Thyroid gland (tissue), 4 donors: ENCODE data around the gene IL3RA.

ENCODE experiments used
- POLR2A ChIP-seq, 2 donors: fragments of 450-650 bp; IDR thresholded peaks; one replicate each; pipeline ENCODE4 v1.6.1; 2017; ENCODE audit warnings: antibody characterized with exemption in 2 of 2, mild to moderate bottlenecking in 2 of 2, moderate library complexity in 1 of 2
- TF ChIP-seq, protein P1 (sequence below), 6 experiments: fragments of 200-600 bp in 3 of 6; fragments of 450-650 bp in 3 of 6; sonication (generic) in 3 of 6; IDR thresholded peaks; one replicate each; pipeline ENCODE4 v1.5.1; 2016 to 2019; ENCODE audit warnings: antibody characterized with exemption in 6 of 6, mild to moderate bottlenecking in 2 of 6, inconsistent platforms in 1 of 6, moderate library complexity in 1 of 6

DNA sequence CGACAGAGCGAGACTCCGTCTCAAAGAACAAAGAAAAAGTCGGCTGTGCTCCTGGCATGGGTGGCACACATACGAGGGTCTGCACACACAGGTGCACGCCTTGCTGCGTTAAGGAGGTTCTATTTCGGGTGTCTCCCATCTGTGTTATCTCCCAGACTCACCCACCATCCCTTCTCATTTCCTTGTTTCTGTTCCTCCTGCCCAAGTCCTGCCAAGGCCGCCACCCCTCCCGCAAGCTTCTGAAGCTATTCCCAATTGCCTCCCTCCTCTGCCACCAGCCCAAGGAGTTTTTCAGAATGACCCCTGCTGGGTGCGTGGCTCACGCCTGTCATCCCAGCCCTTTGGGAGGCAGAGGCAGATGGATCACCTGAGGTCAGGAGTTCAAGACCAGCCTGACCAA is 6.0 kb upstream of the IL3RA start:
- TF ChIP-seq, protein P1, sequence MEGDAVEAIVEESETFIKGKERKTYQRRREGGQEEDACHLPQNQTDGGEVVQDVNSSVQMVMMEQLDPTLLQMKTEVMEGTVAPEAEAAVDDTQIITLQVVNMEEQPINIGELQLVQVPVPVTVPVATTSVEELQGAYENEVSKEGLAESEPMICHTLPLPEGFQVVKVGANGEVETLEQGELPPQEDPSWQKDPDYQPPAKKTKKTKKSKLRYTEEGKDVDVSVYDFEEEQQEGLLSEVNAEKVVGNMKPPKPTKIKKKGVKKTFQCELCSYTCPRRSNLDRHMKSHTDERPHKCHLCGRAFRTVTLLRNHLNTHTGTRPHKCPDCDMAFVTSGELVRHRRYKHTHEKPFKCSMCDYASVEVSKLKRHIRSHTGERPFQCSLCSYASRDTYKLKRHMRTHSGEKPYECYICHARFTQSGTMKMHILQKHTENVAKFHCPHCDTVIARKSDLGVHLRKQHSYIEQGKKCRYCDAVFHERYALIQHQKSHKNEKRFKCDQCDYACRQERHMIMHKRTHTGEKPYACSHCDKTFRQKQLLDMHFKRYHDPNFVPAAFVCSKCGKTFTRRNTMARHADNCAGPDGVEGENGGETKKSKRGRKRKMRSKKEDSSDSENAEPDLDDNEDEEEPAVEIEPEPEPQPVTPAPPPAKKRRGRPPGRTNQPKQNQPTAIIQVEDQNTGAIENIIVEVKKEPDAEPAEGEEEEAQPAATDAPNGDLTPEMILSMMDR (IDR thresholded peaks at IDR 0.05), result no peak
- TF ChIP-seq POLR2A (IDR thresholded peaks at IDR 0.05), result no peak
